ENCODE measurements around the gene RBMS2. TPM values are rescaled to one million over a fixed set of nuclear protein-coding genes. Genes with fewer than 3 reads are reported as not detected.

The RBMS2 gene
- total and polyA plus RNA-seq, 9 donors, result 14.4 to 56.9 (median 36.6) TPM

- Histone ChIP-seq H3K4me1 (ENCODE audit: insufficient read depth) (no peaks in the 10 kb centered on the region), H3K9me3 (no peaks in the 10 kb centered on the region), H3K4me3 (no peak overlapping the region), H3K27ac (no peak overlapping the region), H3K36me3 (no peaks in the 10 kb centered on the region), H3K27me3 (no peaks in the 10 kb centered on the region)
- TF ChIP-seq EP300 (IDR thresholded peaks at IDR 0.05), result no peak
- TF ChIP-seq, protein P1, sequence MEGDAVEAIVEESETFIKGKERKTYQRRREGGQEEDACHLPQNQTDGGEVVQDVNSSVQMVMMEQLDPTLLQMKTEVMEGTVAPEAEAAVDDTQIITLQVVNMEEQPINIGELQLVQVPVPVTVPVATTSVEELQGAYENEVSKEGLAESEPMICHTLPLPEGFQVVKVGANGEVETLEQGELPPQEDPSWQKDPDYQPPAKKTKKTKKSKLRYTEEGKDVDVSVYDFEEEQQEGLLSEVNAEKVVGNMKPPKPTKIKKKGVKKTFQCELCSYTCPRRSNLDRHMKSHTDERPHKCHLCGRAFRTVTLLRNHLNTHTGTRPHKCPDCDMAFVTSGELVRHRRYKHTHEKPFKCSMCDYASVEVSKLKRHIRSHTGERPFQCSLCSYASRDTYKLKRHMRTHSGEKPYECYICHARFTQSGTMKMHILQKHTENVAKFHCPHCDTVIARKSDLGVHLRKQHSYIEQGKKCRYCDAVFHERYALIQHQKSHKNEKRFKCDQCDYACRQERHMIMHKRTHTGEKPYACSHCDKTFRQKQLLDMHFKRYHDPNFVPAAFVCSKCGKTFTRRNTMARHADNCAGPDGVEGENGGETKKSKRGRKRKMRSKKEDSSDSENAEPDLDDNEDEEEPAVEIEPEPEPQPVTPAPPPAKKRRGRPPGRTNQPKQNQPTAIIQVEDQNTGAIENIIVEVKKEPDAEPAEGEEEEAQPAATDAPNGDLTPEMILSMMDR (IDR thresholded peaks at IDR 0.05), result no peak
- TF ChIP-seq POLR2A (IDR thresholded peaks at IDR 0.05), result no peak
- intact Hi-C loops (cut with DNase I), result no loop called here
- no peak for DNase-seq
Observed at GRCh38 chr12:56537546-56537945, 15.9 kb downstream of the RBMS2 start.

DNA sequence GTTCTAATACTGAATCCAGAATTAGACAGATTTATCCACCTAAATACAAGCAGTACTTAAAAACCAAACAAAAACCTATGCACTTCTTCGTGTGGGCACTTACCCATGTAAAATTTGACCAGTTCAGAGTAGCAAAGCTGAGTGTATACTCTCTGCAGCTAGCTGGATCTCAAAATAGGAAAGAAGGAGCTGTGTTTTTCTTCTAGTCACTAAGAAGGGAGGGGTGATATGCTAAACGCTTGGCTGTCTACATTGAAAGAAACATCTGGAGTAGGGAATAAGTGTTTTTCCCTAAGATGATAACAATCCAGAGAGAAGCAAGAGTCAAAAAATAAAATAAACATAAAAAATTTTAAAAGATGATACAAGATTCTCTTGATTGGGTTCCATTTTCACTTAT, 20.0 kb downstream of the RBMS2 start:
- WGBS, 3 donors, result 5 to 9% (median 7%) methylated on average over 2 of the region's 2 CpGs

DNA sequence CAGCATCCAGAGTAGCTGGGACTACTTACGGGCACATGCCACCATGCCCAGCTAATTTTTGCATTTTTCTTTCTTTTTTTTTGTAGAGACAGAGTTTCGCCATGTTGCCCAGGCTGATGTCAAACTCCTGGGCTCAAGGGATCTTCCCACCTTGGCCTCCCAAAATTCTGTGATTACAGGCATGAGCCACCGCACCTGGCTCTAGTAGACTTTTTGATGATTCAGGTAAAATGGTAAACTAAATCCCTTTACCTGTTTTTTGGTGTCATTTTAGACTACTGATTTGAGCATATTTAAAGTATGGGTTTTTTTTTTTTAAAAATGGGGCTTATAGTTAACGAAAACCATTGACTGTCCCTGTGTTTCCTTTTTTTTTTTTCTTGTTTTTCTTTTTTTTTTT, 20.5 kb downstream of the RBMS2 start:
- intact Hi-C loops (cut with DNase I), result no loop called here
- no peak for TF ChIP-seq POLR2A (IDR thresholded peaks at IDR 0.05)
- Histone ChIP-seq H3K27me3 (no peaks in the 10 kb centered on the region), H3K27ac (no peak overlapping the region), H3K9me3 (no peaks in the 10 kb centered on the region), H3K4me3 (no peak overlapping the region), H3K4me1 (ENCODE audit: insufficient read depth) (no peaks in the 10 kb centered on the region), H3K36me3 (no peaks in the 10 kb centered on the region)
- DNase-seq, result no peak
- 86 to 89% (median 87%) methylated on average over 4 of the region's 4 CpGs for WGBS, 3 donors

More for the DNA sequence above, 20.0 kb downstream of the RBMS2 start:
- no peaks in the 10 kb centered on the region for H3K36me3 ChIP-seq
- H3K4me1 ChIP-seq (ENCODE audit: insufficient read depth), result no peaks in the 10 kb centered on the region
- no peak overlapping the region for H3K27ac ChIP-seq
- DNase-seq, result no peak
- intact Hi-C loops (cut with DNase I), result no loop called here
- no peak for TF ChIP-seq POLR2A (IDR thresholded peaks at IDR 0.05)
- TF ChIP-seq, protein P1 (IDR thresholded peaks at IDR 0.05), result no peak
- no peak for TF ChIP-seq EP300 (IDR thresholded peaks at IDR 0.05)
- H3K9me3 ChIP-seq, result no peaks in the 10 kb centered on the region
- no peak overlapping the region for H3K4me3 ChIP-seq
- H3K27me3 ChIP-seq, result no peaks in the 10 kb centered on the region

DNA sequence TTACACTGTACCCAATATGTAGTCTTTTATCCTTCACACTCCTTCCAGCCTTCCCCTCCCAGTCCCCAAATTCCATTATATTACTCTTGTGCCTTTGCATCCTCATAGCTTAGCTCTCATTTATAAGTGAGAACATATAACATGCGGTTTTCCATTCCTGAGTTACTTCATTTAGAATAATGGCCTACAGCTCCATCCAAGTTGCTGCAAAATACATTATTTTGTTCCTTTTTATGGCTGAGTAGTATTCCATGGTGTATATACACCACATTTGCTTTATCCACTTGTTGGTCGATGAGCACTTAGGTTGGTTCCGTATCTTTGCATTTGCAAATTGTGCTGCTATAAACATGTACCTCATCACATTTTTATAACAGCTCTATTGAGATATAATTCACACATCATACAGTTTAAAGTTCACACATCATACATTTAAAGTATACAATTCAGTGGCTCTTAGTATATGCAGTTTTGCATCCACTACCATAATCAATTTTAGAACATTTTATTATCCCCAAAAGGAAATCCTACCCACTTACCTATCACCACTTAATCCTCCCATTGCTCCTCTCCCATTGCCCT, 23.5 kb downstream of the RBMS2 start:
- no peaks in the 10 kb centered on the region for H3K4me1 ChIP-seq (ENCODE audit: insufficient read depth)
- H3K36me3 ChIP-seq, result no peaks in the 10 kb centered on the region
- DNase-seq, result no peak
- intact Hi-C loops (cut with DNase I), result no loop called here
- WGBS, 3 donors, result 97 to 99% (median 99%) methylated on average over 3 of the region's 3 CpGs
- H3K27me3 ChIP-seq, result no peaks in the 10 kb centered on the region
- H3K4me3 ChIP-seq, result no peak overlapping the region
- TF ChIP-seq, protein P1 (IDR thresholded peaks at IDR 0.05), result no peak
- no peak for TF ChIP-seq EP300 (IDR thresholded peaks at IDR 0.05)
- no peak for TF ChIP-seq POLR2A (IDR thresholded peaks at IDR 0.05)
- H3K9me3 ChIP-seq, result no peaks in the 10 kb centered on the region
- no peak overlapping the region for H3K27ac ChIP-seq

- no peak for TF ChIP-seq POLR2A (IDR thresholded peaks at IDR 0.05)
- no peak for TF ChIP-seq EP300 (IDR thresholded peaks at IDR 0.05)
- TF ChIP-seq, protein P1 (IDR thresholded peaks at IDR 0.05), result no peak
- Histone ChIP-seq H3K36me3 (no peaks in the 10 kb centered on the region), H3K4me1 (ENCODE audit: insufficient read depth) (no peaks in the 10 kb centered on the region), H3K27me3 (no peaks in the 10 kb centered on the region), H3K27ac (no peak overlapping the region), H3K4me3 (no peak overlapping the region), H3K9me3 (no peaks in the 10 kb centered on the region)
- intact Hi-C loops (cut with DNase I), result no loop called here
- WGBS, 3 donors, result 87 to 93% (median 92%) methylated on average over 5 of the region's 5 CpGs
- no peak for DNase-seq
Observed at GRCh38 chr12:56546680-56547079, 25.1 kb downstream of the RBMS2 start.
